ENCODE measurements around the gene WHRN. TPM values are rescaled to one million over a fixed set of nuclear protein-coding genes. Genes with fewer than 3 reads are reported as not detected.

The WHRN gene
- total RNA-seq, 2 donors from 2014 or later = 2.6 to 8.2 TPM

- DNase-seq (ENCODE audit: low spot score) = no peak
- Histone ChIP-seq H3K27me3 (no peaks in the 10 kb centered on the region), H3K4me3 (no peak overlapping the region), H3K9me3 (no peaks in the 10 kb centered on the region), H3K4me1 (no peaks in the 10 kb centered on the region), H3K36me3 (no peaks in the 10 kb centered on the region), H3K27ac (no peak overlapping the region)
- TF ChIP-seq CTCF (IDR thresholded peaks at IDR 0.05) = no peak
Observed at GRCh38 chr9:114419796-114420195, 85.5 kb downstream of the WHRN start.

- no peak for TF ChIP-seq CTCF (IDR thresholded peaks at IDR 0.05)
- H3K27ac ChIP-seq = no peak overlapping the region
- no peak overlapping the region for H3K4me3 ChIP-seq
- H3K4me1 ChIP-seq = no peaks in the 10 kb centered on the region
- DNase-seq (ENCODE audit: low spot score) = no peak
- H3K9me3 ChIP-seq = no peaks in the 10 kb centered on the region
- H3K36me3 ChIP-seq = no peaks in the 10 kb centered on the region
- H3K27me3 ChIP-seq = no peaks in the 10 kb centered on the region
Observed at GRCh38 chr9:114418053-114418452, 87.2 kb downstream of the WHRN start.

- Histone ChIP-seq H3K27me3 (no peaks in the 10 kb centered on the region), H3K27ac (no peak overlapping the region), H3K9me3 (no peaks in the 10 kb centered on the region), H3K4me3 (no peak overlapping the region), H3K4me1 (no peaks in the 10 kb centered on the region), H3K36me3 (no peaks in the 10 kb centered on the region)
- no peak for DNase-seq (ENCODE audit: low spot score)
- TF ChIP-seq CTCF (IDR thresholded peaks at IDR 0.05) = no peak
Observed at GRCh38 chr9:114417511-114417910, 87.8 kb downstream of the WHRN start.

DNA sequence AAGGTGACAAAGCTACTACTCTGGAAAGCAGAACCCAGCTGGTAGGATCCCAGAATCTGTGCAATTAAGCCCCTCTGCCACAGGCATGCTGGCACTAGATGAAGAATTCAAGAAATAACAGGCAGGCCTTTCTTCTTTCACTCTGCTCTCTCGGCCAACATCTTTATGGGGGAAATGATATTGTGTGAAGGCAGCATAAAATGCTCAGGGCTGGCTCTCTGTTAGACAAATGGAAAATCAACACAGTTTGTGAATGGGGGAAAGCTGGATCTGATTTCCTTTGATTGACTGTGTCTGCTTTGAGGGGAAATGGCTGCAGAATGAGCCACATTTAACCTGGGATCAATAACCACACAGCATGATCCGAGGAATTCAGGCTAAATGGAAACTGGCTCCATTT lies 88.4 kb downstream of the WHRN start:
- H3K27ac ChIP-seq = no peak overlapping the region
- no peak for TF ChIP-seq CTCF (IDR thresholded peaks at IDR 0.05)
- no peaks in the 10 kb centered on the region for H3K9me3 ChIP-seq
- H3K4me1 ChIP-seq = no peaks in the 10 kb centered on the region
- no peaks in the 10 kb centered on the region for H3K27me3 ChIP-seq
- DNase-seq (ENCODE audit: low spot score) = no peak
- no peak overlapping the region for H3K4me3 ChIP-seq
- H3K36me3 ChIP-seq = no peaks in the 10 kb centered on the region

GRCh38 chr9:114416290-114416689 lies 89.0 kb downstream of the WHRN start:
- H3K27ac ChIP-seq = no peak overlapping the region
- no peak overlapping the region for H3K4me3 ChIP-seq
- no peak for DNase-seq (ENCODE audit: low spot score)
- H3K27me3 ChIP-seq = no peaks in the 10 kb centered on the region
- no peak for TF ChIP-seq CTCF (IDR thresholded peaks at IDR 0.05)
- no peaks in the 10 kb centered on the region for H3K4me1 ChIP-seq
- no peaks in the 10 kb centered on the region for H3K9me3 ChIP-seq
- H3K36me3 ChIP-seq = no peaks in the 10 kb centered on the region

GRCh38 chr9:114414346-114414745 lies 90.9 kb downstream of the WHRN start:
- Histone ChIP-seq H3K4me3 (no peak overlapping the region), H3K27ac (no peak overlapping the region), H3K9me3 (no peaks in the 10 kb centered on the region), H3K27me3 (no peaks in the 10 kb centered on the region), H3K4me1 (no peaks in the 10 kb centered on the region), H3K36me3 (no peaks in the 10 kb centered on the region)
- TF ChIP-seq CTCF (IDR thresholded peaks at IDR 0.05) = no peak
- no peak for DNase-seq (ENCODE audit: low spot score)

Data from right atrium auricular region (tissue), 2 donors.